Ishikawa (cell line): ENCODE data around the gene LEPROT.

Source experiments
- CREB1 ChIP-seq: IDR thresholded peaks from 2 replicates; pipeline ENCODE4 v1.6.1; 2012; ENCODE audit warnings: low read depth
- EGR1 ChIP-seq: IDR thresholded peaks from 2 replicates; pipeline ENCODE4 v1.6.1; 2012
- EP300 ChIP-seq: IDR thresholded peaks from 2 replicates; pipeline ENCODE4 v1.6.1; 2012; ENCODE audit warnings: borderline replicate concordance
- NFIC ChIP-seq: IDR thresholded peaks from 2 replicates; pipeline ENCODE4 v1.6.1; 2012
- REST ChIP-seq: IDR thresholded peaks from 2 replicates; pipeline ENCODE4 v1.6.1; 2012; ENCODE audit warnings: low read depth, mild to moderate bottlenecking
- TAF1 ChIP-seq: IDR thresholded peaks from 2 replicates; pipeline ENCODE4 v1.6.1; 2012; ENCODE audit warnings: low read depth, mild to moderate bottlenecking
- TF ChIP-seq, protein P1 (sequence below): IDR thresholded peaks from 2 replicates; pipeline ENCODE4 v1.6.1; 2012

- TF ChIP-seq REST: no peak
- no peak for TF ChIP-seq EP300
- TF ChIP-seq EGR1: no peak
- no peak for TF ChIP-seq TAF1
- TF ChIP-seq CREB1: no peak
- no peak for TF ChIP-seq NFIC
- TF ChIP-seq, protein P1, sequence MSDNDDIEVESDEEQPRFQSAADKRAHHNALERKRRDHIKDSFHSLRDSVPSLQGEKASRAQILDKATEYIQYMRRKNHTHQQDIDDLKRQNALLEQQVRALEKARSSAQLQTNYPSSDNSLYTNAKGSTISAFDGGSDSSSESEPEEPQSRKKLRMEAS: no peak
These were observed 10.6 kb upstream of the LEPROT start for GRCh38 chr1:65409816-65410326.
